Right lobe of liver (tissue), 4 donors: Measurements from ENCODE around the gene SNRNP48.

Source experiments
- POLR2A ChIP-seq: fragments of 450-650 bp; IDR thresholded peaks from one replicate; pipeline ENCODE4 v1.6.1; 2017; ENCODE audit warnings: antibody characterized with exemption, mild to moderate bottlenecking
- TF ChIP-seq, protein P1 (sequence below), 4 donors: fragments of 200-600 bp in 3 of 4; fragments of 450-650 bp in 1 of 4; IDR thresholded peaks; one replicate each; pipeline versions ENCODE4 v1.5.1 to v1.8.0; 2016 to 2022; ENCODE audit warnings: antibody characterized with exemption in 4 of 4, mild to moderate bottlenecking in 2 of 4
- donor health status: DM: no; HTN: no; CAD: no.
- donor health status: DM: no; HTN: no; CAD: no.
- donor health status: DM: no; HTN: yes; CAD: no.

DNA sequence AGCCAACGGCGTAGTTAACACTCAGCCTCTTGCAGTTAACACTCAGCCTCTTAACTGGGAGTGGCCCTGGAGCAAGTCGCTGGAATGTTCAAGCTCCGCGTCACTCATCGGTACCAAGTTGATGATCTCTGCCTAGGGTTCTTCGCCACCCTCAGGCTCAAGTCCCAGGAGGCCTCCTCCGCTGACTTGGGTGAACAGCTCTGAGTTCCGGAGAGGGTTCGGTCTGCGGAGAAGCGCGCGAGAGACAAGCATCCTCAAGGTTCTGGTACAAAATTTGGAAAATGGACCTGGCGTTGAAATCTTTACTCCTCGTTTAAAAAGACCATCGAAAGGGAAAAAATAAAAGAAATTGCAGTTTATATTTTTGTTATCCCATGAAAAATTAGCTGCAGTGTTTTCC lies 49.4 kb upstream of the SNRNP48 start:
- TF ChIP-seq, protein P1, sequence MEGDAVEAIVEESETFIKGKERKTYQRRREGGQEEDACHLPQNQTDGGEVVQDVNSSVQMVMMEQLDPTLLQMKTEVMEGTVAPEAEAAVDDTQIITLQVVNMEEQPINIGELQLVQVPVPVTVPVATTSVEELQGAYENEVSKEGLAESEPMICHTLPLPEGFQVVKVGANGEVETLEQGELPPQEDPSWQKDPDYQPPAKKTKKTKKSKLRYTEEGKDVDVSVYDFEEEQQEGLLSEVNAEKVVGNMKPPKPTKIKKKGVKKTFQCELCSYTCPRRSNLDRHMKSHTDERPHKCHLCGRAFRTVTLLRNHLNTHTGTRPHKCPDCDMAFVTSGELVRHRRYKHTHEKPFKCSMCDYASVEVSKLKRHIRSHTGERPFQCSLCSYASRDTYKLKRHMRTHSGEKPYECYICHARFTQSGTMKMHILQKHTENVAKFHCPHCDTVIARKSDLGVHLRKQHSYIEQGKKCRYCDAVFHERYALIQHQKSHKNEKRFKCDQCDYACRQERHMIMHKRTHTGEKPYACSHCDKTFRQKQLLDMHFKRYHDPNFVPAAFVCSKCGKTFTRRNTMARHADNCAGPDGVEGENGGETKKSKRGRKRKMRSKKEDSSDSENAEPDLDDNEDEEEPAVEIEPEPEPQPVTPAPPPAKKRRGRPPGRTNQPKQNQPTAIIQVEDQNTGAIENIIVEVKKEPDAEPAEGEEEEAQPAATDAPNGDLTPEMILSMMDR (IDR thresholded peaks at IDR 0.05), result no peak
- TF ChIP-seq POLR2A, result no peak
